Neural crest cell (in vitro differentiated cells): ENCODE results near the gene REEP6. TPM values are rescaled to one million over a fixed set of nuclear protein-coding genes. Genes with fewer than 3 reads are reported as not detected.
A peak's percentile ranks its signal among the peaks of the same experiment; 100 is the strongest.

Source experiments
- DNase-seq: peaks from one replicate; pipeline ENCODE4 v3.0.0; 2021; ENCODE audit warnings: low read depth, mixed read lengths, low spot score
- H3K27ac Mint-ChIP-seq: one replicate; pipeline ENCODE4 v1.8.0; 2021; ENCODE audit warnings: mild to moderate bottlenecking, mixed read lengths; ENCODE audit not compliant: unreplicated experiment
- H3K27me3 Mint-ChIP-seq: 2 replicates; pipeline ENCODE4 v1.8.0; 2021; ENCODE audit warnings: low read depth, mild to moderate bottlenecking, mixed read lengths
- H3K36me3 Mint-ChIP-seq: 2 replicates; pipeline ENCODE4 v1.8.0; 2021; ENCODE audit warnings: low read depth, mild to moderate bottlenecking, mixed read lengths
- H3K4me1 Mint-ChIP-seq: 2 replicates; pipeline ENCODE4 v1.8.0; 2021; ENCODE audit warnings: mixed read lengths
- H3K4me3 Mint-ChIP-seq: one replicate; pipeline ENCODE4 v1.8.0; 2021; ENCODE audit warnings: mild to moderate bottlenecking, mixed read lengths
- H3K9me3 Mint-ChIP-seq: 2 replicates; pipeline ENCODE4 v1.8.0; 2021; ENCODE audit warnings: mixed read lengths
- CTCF ChIP-seq: fragments of 200-600 bp; sonication (generic); conservative IDR thresholded peaks from 2 replicates; pipeline ENCODE4 v1.5.0; 2021; ENCODE audit warnings: antibody characterized with exemption, mild to moderate bottlenecking
- total RNA-seq: library from RNA; stranded (reverse); gene quantifications from 2 replicates; pipeline ENCODE4 v1.2.1, GENCODE V29; 2021

Gene REEP6
- total RNA-seq, 1 donor from 2014 or later, result 8.2 TPM

GRCh38 chr19:1503089-1503924 lies 12.3 kb downstream of the REEP6 start:
- H3K27me3 Mint-ChIP-seq, result peaks cover 38% of the 10 kb centered on the region
- no peak overlapping the region for H3K4me3 Mint-ChIP-seq
- TF ChIP-seq CTCF, result peak; percentile 82
- H3K36me3 Mint-ChIP-seq, result no peaks in the 10 kb centered on the region
- H3K27ac Mint-ChIP-seq, result no peak overlapping the region
- peak; percentile 66 for DNase-seq
- H3K4me1 Mint-ChIP-seq, result peaks cover 9% of the 10 kb centered on the region
- peaks cover 2% of the 10 kb centered on the region for H3K9me3 Mint-ChIP-seq

- no peak overlapping the region for H3K4me3 Mint-ChIP-seq
- H3K36me3 Mint-ChIP-seq, result no peaks in the 10 kb centered on the region
- H3K9me3 Mint-ChIP-seq, result peaks cover 2% of the 10 kb centered on the region
- no peak overlapping the region for H3K27ac Mint-ChIP-seq
- peaks cover 9% of the 10 kb centered on the region for H3K4me1 Mint-ChIP-seq
- peaks cover 43% of the 10 kb centered on the region for H3K27me3 Mint-ChIP-seq
- DNase-seq, result no peak
- no peak for TF ChIP-seq CTCF
Observed at GRCh38 chr19:1503925-1504773, 13.2 kb downstream of the REEP6 start.

- TF ChIP-seq CTCF, result no peak
- Mint-ChIP-seq H3K4me1 (peaks cover 13% of the 10 kb centered on the region), H3K36me3 (no peaks in the 10 kb centered on the region), H3K27me3 (peaks cover 50% of the 10 kb centered on the region), H3K9me3 (peaks cover 2% of the 10 kb centered on the region), H3K27ac (no peak overlapping the region), H3K4me3 (no peak overlapping the region)
- DNase-seq, result no peak
Observed at GRCh38 chr19:1505012-1505411, 14.0 kb downstream of the REEP6 start.

GRCh38 chr19:1505991-1506881 lies 15.3 kb downstream of the REEP6 start:
- no peak for DNase-seq
- H3K4me1 Mint-ChIP-seq, result peaks cover 14% of the 10 kb centered on the region
- peaks cover 2% of the 10 kb centered on the region for H3K9me3 Mint-ChIP-seq
- no peak for TF ChIP-seq CTCF
- peak overlapping the region; percentile 68 for H3K27ac Mint-ChIP-seq
- peaks cover 60% of the 10 kb centered on the region for H3K27me3 Mint-ChIP-seq
- peak overlapping the region; percentile 57 for H3K4me3 Mint-ChIP-seq
- no peaks in the 10 kb centered on the region for H3K36me3 Mint-ChIP-seq

GRCh38 chr19:1507192-1507660 lies 16.2 kb downstream of the REEP6 start:
- H3K4me1 Mint-ChIP-seq, result peaks cover 14% of the 10 kb centered on the region
- no peak for DNase-seq
- no peak for TF ChIP-seq CTCF
- peaks cover 69% of the 10 kb centered on the region for H3K27me3 Mint-ChIP-seq
- no peak overlapping the region for H3K27ac Mint-ChIP-seq
- no peak overlapping the region for H3K4me3 Mint-ChIP-seq
- no peaks in the 10 kb centered on the region for H3K36me3 Mint-ChIP-seq
- H3K9me3 Mint-ChIP-seq, result peaks cover 2% of the 10 kb centered on the region
